B cell (primary cell): ENCODE results near the gene TCF7L2. TPM values are rescaled to one million over a fixed set of nuclear protein-coding genes. Genes with fewer than 3 reads are reported as not detected.

ENCODE experiments used
- ATAC-seq: fragments of 200-7000 bp; cut with Tn5 transposase; one replicate; pipeline ENCODE4 v1.10.0; 2021; ENCODE audit warnings: low read depth, mild to moderate bottlenecking, moderate number of reproducible peaks, moderate library complexity
- CTCF ChIA-PET: fragments of 350-600 bp; sonication (Branson Sonifier 250); formaldehyde crosslinking; loops from one replicate; lab custom pipeline; 2021; ENCODE audit warnings: antibody characterized with exemption, inconsistent platforms; lab: Charles Lee
- POLR2A ChIA-PET: fragments of 350-600 bp; sonication (Branson Sonifier 250); formaldehyde crosslinking; loops from one replicate; lab custom pipeline; 2021; ENCODE audit warnings: antibody characterized with exemption; lab: Charles Lee
- DNase-seq: peaks from one replicate; pipeline ENCODE4 v3.0.0; 2013
- H2AFZ ChIP-seq: 2 replicates; pipeline ENCODE4 v1.6.1; 2012; ENCODE audit warnings: mild to moderate bottlenecking, low read depth, low read length; ENCODE audit not compliant: insufficient read depth, poor library complexity, severe bottlenecking
- H3K27ac ChIP-seq, 2 donors: 1 replicate in 1 of 2; 2 replicates in 1 of 2; pipeline ENCODE4 v1.5.1; 2012 to 2013; ENCODE audit warnings: low read length in 2 of 2, mild to moderate bottlenecking in 2 of 2, moderate library complexity in 1 of 2
- H3K27me3 ChIP-seq, 4 experiments: fragments of 200-600 bp in 1 of 4; sonication (generic) in 1 of 4; replicated peaks in 1 of 4; 1 replicate in 2 of 4; 2 replicates in 2 of 4; pipeline versions ENCODE4 v1.6.1 to v1.7.0; 2013 to 2016; ENCODE audit warnings: low read length in 3 of 4, mild to moderate bottlenecking in 2 of 4, mixed read lengths in 1 of 4, moderate library complexity in 1 of 4; ENCODE audit not compliant: insufficient read depth in 4 of 4, control insufficient read depth in 3 of 4; ENCODE audit errors: control extremely low read depth in 1 of 4
- H3K36me3 ChIP-seq, 2 experiments: replicated peaks in 1 of 2; 1 replicate in 1 of 2; 2 replicates in 1 of 2; pipeline versions ENCODE4 v1.6.1 to v1.7.1; 2013; ENCODE audit warnings: low read length in 1 of 2; ENCODE audit not compliant: insufficient read depth in 2 of 2, control insufficient read depth in 1 of 2; ENCODE audit errors: control extremely low read depth in 1 of 2, extremely low read depth in 1 of 2
- H3K4me1 ChIP-seq, 2 donors: fragments of 200-600 bp in 1 of 2; sonication (generic) in 1 of 2; 1 replicate in 1 of 2; 2 replicates in 1 of 2; pipeline versions ENCODE4 v1.5.1 to v1.6.1; 2013 to 2017; ENCODE audit warnings: low read length in 2 of 2; ENCODE audit not compliant: control insufficient read depth in 2 of 2, insufficient read depth in 2 of 2
- H3K4me2 ChIP-seq: replicated peaks from 2 replicates; pipeline ENCODE3; 2012; ENCODE audit warnings: mild to moderate bottlenecking, low read depth, low read length; ENCODE audit not compliant: poor library complexity, severe bottlenecking
- H3K4me3 ChIP-seq, 5 experiments: fragments of 200-600 bp in 1 of 5; sonication (generic) in 1 of 5; 1 replicate in 3 of 5; 2 replicates in 2 of 5; pipeline versions ENCODE4 v1.5.1 to v1.7.0; 2011 to 2016; ENCODE audit warnings: low read length in 4 of 5, mild to moderate bottlenecking in 4 of 5, low read depth in 2 of 5, control low read depth in 1 of 5, moderate library complexity in 1 of 5; ENCODE audit not compliant: insufficient read depth in 1 of 5; ENCODE audit errors: control extremely low read depth in 1 of 5, extremely low read depth in 1 of 5
- H3K79me2 ChIP-seq: fragments of 200-600 bp; sonication (generic); one replicate; pipeline ENCODE4 v1.6.0; 2016; ENCODE audit warnings: low read length; ENCODE audit not compliant: control insufficient read depth, insufficient read depth
- H3K9ac ChIP-seq: fragments of 200-600 bp; sonication (generic); 2 replicates; pipeline ENCODE4 v1.6.1; 2017; ENCODE audit warnings: mild to moderate bottlenecking, low read length, moderate library complexity
- H3K9me3 ChIP-seq, 3 donors: one replicate each; pipeline versions ENCODE4 v1.6.1 to v1.7.1; 2013; ENCODE audit warnings: low read length in 2 of 3; ENCODE audit not compliant: control insufficient read depth in 2 of 3, insufficient read depth in 1 of 3; ENCODE audit errors: control extremely low read depth in 1 of 3
- H4K20me1 ChIP-seq: 2 replicates; pipeline ENCODE4 v1.6.0; 2012; ENCODE audit warnings: mild to moderate bottlenecking, low read length; ENCODE audit not compliant: insufficient read depth, control insufficient read depth, poor library complexity, severe bottlenecking
- H3K27ac Mint-ChIP-seq: one replicate; pipeline ENCODE4 v1.8.0; 2021; ENCODE audit warnings: mixed read lengths
- H3K27me3 Mint-ChIP-seq: one replicate; pipeline ENCODE4 v1.8.0; 2021; ENCODE audit warnings: mixed read lengths
- H3K4me1 Mint-ChIP-seq: one replicate; pipeline ENCODE4 v1.8.0; 2021; ENCODE audit warnings: mixed read lengths
- H3K4me3 Mint-ChIP-seq: one replicate; pipeline ENCODE4 v1.8.0; 2021; ENCODE audit warnings: mixed read lengths
- H3K9me3 Mint-ChIP-seq: one replicate; pipeline ENCODE4 v1.8.0; 2022; ENCODE audit warnings: mixed read lengths; ENCODE audit not compliant: insufficient read depth
- CTCF ChIP-seq: fragments of 200-600 bp; IDR thresholded peaks from one replicate; pipeline ENCODE4 v1.8.0; 2022; ENCODE audit warnings: antibody characterized with exemption, mild to moderate bottlenecking
- EZH2 ChIP-seq: IDR thresholded peaks from 2 replicates; pipeline ENCODE4 v1.6.1; 2012; ENCODE audit warnings: borderline replicate concordance, low read depth, mild to moderate bottlenecking, moderate library complexity, low read length; ENCODE audit not compliant: insufficient read depth, poor library complexity, severe bottlenecking
- WGBS: methylation state at CpG from one replicate; pipeline ENCODE4 v1.1.5; 2013; ENCODE audit warnings: missing lambda C conversion rate; ENCODE audit not compliant: insufficient coverage; 5-methylcytosine and 5-hydroxymethylcytosine counted together
- intact Hi-C: fragments of 100-400 bp; cut with micrococcal nuclease; formaldehyde crosslinking; loops from one replicate; pipeline ENCODE4 v1.10.0; 2022
- polyA plus RNA-seq: library from polyadenylated mRNA; depleted of rRNA; stranded (reverse); fragments of >200 nt; gene quantifications from 2 replicates; pipeline ENCODE4 v1.2.3, GENCODE V29; 2012
- total RNA-seq, 2 donors: library from RNA; stranded (reverse); fragments of 120-200 nt in 1 of 2; gene quantifications; 1 replicate in 1 of 2; 2 replicates in 1 of 2; pipeline versions ENCODE4 v1.2.3 to v1.2.4, GENCODE V29; 2013 to 2022

Gene TCF7L2
- total and polyA plus RNA-seq, 2 donors (not counting 1 experiment from before 2014, with no cell fraction given), result 0.48 to 1.1 TPM

GRCh38 chr10:112932658-112933057 lies 17.4 kb upstream of the TCF7L2 start:
- POLR2A ChIA-PET, result no interaction called here
- H3K4me1 Mint-ChIP-seq, result no peaks in the 10 kb centered on the region
- peaks cover 6% of the 10 kb centered on the region for H3K9me3 Mint-ChIP-seq
- ATAC-seq (no peak), DNase-seq (no peak)
- no CpG with 5 or more reads among the region's 4 CpGs for WGBS
- H3K4me3 Mint-ChIP-seq, result no peak overlapping the region
- no peak overlapping the region for H3K27ac Mint-ChIP-seq
- H3K9me3 ChIP-seq, result peaks cover 5 to 7% (median 6%) of the 10 kb centered on the region in 3 donors
- H3K4me3 ChIP-seq, result no peak overlapping the region
- intact Hi-C loops, result no loop called here
- H3K27me3 ChIP-seq, result no peaks in the 10 kb centered on the region
- no peaks in the 10 kb centered on the region for H4K20me1 ChIP-seq
- CTCF ChIA-PET, result no interaction called here
- peaks cover 7% of the 10 kb centered on the region for H3K27me3 Mint-ChIP-seq
- no peak overlapping the region for H2AFZ ChIP-seq
- H3K4me1 ChIP-seq, result no peaks in the 10 kb centered on the region
- H3K36me3 ChIP-seq, result no peaks in the 10 kb centered on the region
- no peak overlapping the region for H3K4me2 ChIP-seq
- TF ChIP-seq EZH2, result no peak
- TF ChIP-seq CTCF, result no peak
- no peaks in the 10 kb centered on the region for H3K79me2 ChIP-seq
- no peak overlapping the region for H3K27ac ChIP-seq
- no peak overlapping the region for H3K9ac ChIP-seq

- POLR2A ChIA-PET, result no interaction called here
- TF ChIP-seq EZH2 (no peak), CTCF (no peak)
These were observed 15.9 kb upstream of the TCF7L2 start for GRCh38 chr10:112934193-112934592.

More at GRCh38 chr10:112934193-112934592, 15.9 kb upstream of the TCF7L2 start:
- peaks cover 4 to 6% (median 5%) of the 10 kb centered on the region in 3 donors for H3K9me3 ChIP-seq
- Mint-ChIP-seq H3K9me3 (peaks cover 5% of the 10 kb centered on the region), H3K4me1 (no peaks in the 10 kb centered on the region), H3K27me3 (peaks cover 10% of the 10 kb centered on the region), H3K4me3 (no peak overlapping the region), H3K27ac (no peak overlapping the region)
- no peak overlapping the region for H3K4me2 ChIP-seq
- DNase-seq (no peak), ATAC-seq (no peak)
- 100% methylated on average over 2 of the region's 2 CpGs for WGBS
- H3K79me2 ChIP-seq, result no peaks in the 10 kb centered on the region
- H3K36me3 ChIP-seq, result no peaks in the 10 kb centered on the region
- H3K27me3 ChIP-seq, result no peaks in the 10 kb centered on the region
- H2AFZ ChIP-seq, result no peak overlapping the region
- no peak overlapping the region for H3K27ac ChIP-seq
- H3K4me3 ChIP-seq, result no peak overlapping the region
- H3K4me1 ChIP-seq, result no peaks in the 10 kb centered on the region
- CTCF ChIA-PET, result no interaction called here
- intact Hi-C loops, result no loop called here
- no peak overlapping the region for H3K9ac ChIP-seq
- H4K20me1 ChIP-seq, result no peaks in the 10 kb centered on the region
